Loucy (cell line): Measurements from ENCODE around the gene ZFYVE21.

Source experiments
- CTCF ChIP-seq: fragments of 200-600 bp; sonication (generic); conservative IDR thresholded peaks from 2 replicates; pipeline ENCODE4 v1.5.1; 2014; ENCODE audit warnings: mild to moderate bottlenecking, antibody characterized with exemption, low read length
- EZH2phosphoT487 ChIP-seq: fragments of 200-600 bp; IDR thresholded peaks from 2 replicates; pipeline ENCODE4 v1.6.1; 2018; ENCODE audit warnings: antibody characterized with exemption, mild to moderate bottlenecking, moderate library complexity, borderline replicate concordance

- TF ChIP-seq CTCF (no peak), EZH2phosphoT487 (no peak)
Measured at GRCh38 chr14:103726474-103726873, 10.9 kb downstream of the ZFYVE21 start.
